Loucy (cell line): ENCODE measurements around the gene PRPH.

Source experiments
- H2AFZ ChIP-seq: fragments of 200-600 bp; sonication (generic); 2 replicates; pipeline ENCODE4 v1.6.0; 2016; ENCODE audit warnings: antibody characterized with exemption, mild to moderate bottlenecking, low read length, moderate library complexity
- H3F3A ChIP-seq: fragments of 200-600 bp; 2 replicates; pipeline ENCODE4 v1.6.0; 2016; ENCODE audit warnings: antibody characterized with exemption, low read depth, mild to moderate bottlenecking
- H3K27me3 ChIP-seq: fragments of 200-600 bp; sonication (generic); 2 replicates; pipeline ENCODE4 v1.6.1; 2014; ENCODE audit warnings: low read length, mild to moderate bottlenecking; ENCODE audit not compliant: insufficient read depth, poor library complexity, severe bottlenecking
- H3K36me3 ChIP-seq: fragments of 200-600 bp; sonication (generic); 2 replicates; pipeline ENCODE4 v1.6.1; 2016; ENCODE audit warnings: low read length; ENCODE audit not compliant: insufficient read depth
- H3K4me1 ChIP-seq: fragments of 200-600 bp; sonication (generic); 2 replicates; pipeline ENCODE4 v1.5.1; 2014; ENCODE audit warnings: low read length, mild to moderate bottlenecking; ENCODE audit not compliant: insufficient read depth, poor library complexity, severe bottlenecking
- H3K4me2 ChIP-seq: fragments of 200-600 bp; sonication (generic); 2 replicates; pipeline ENCODE4 v1.6.0; 2014; ENCODE audit warnings: antibody characterized with exemption, low read length, low read depth, mild to moderate bottlenecking; ENCODE audit not compliant: poor library complexity, severe bottlenecking
- H3K4me3 ChIP-seq: fragments of 200-600 bp; sonication (generic); 2 replicates; pipeline ENCODE4 v1.5.1; 2014; ENCODE audit warnings: low read length, mild to moderate bottlenecking, mixed read lengths; ENCODE audit not compliant: poor library complexity, severe bottlenecking
- H3K79me2 ChIP-seq: fragments of 200-600 bp; sonication (generic); 2 replicates; pipeline ENCODE4 v1.6.1; 2014; ENCODE audit warnings: low read length; ENCODE audit not compliant: insufficient read depth
- H3K9ac ChIP-seq: fragments of 200-600 bp; sonication (generic); 2 replicates; pipeline ENCODE4 v1.6.0; 2014; ENCODE audit warnings: mild to moderate bottlenecking, low read depth, low read length, moderate library complexity; ENCODE audit not compliant: poor library complexity, severe bottlenecking
- H3K9me2 ChIP-seq: fragments of 200-600 bp; sonication (generic); replicated peaks from 2 replicates; pipeline ENCODE4 v1.6.1; 2016; ENCODE audit warnings: low read depth, low read length, mixed read lengths
- H3K9me3 ChIP-seq: fragments of 200-600 bp; sonication (generic); 2 replicates; pipeline ENCODE4 v1.6.1; 2014; ENCODE audit warnings: mild to moderate bottlenecking, antibody characterized with exemption, low read length, low read depth; ENCODE audit not compliant: insufficient read depth
- H4K20me1 ChIP-seq: fragments of 200-600 bp; sonication (generic); 2 replicates; pipeline ENCODE4 v1.6.0; 2014; ENCODE audit warnings: antibody characterized with exemption, low read length, mild to moderate bottlenecking; ENCODE audit not compliant: insufficient read depth, poor library complexity, severe bottlenecking
- CTCF ChIP-seq: fragments of 200-600 bp; sonication (generic); conservative IDR thresholded peaks from 2 replicates; pipeline ENCODE4 v1.5.1; 2014; ENCODE audit warnings: mild to moderate bottlenecking, antibody characterized with exemption, low read length
- EZH2phosphoT487 ChIP-seq: fragments of 200-600 bp; IDR thresholded peaks from 2 replicates; pipeline ENCODE4 v1.6.1; 2018; ENCODE audit warnings: antibody characterized with exemption, mild to moderate bottlenecking, moderate library complexity, borderline replicate concordance

Gene PRPH

DNA sequence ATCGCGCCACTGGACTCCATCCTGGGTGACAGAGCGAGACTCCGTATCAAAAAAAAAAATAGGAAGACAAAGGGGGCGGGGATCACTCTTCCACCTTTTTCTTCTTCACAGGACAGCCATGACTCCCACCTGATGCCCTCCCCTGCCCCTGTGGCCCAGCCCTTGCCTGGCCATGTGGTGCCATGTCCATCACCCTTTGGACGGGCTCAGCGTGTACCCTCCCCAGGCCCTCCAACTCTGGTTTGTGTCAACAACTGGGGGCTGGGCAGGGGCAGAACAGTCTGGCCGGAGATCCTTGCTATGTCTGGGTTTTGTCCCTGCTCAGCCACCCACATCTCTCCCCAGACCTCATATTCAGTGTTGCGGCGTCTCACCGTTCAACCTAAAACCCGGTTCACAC, 33.9 kb downstream of the PRPH start:
- Histone ChIP-seq H3K4me2 (no peak overlapping the region), H2AFZ (no peak overlapping the region), H3K4me1 (peaks cover 12% of the 10 kb centered on the region), H3K9me2 (no peaks in the 10 kb centered on the region), H3K27me3 (no peaks in the 10 kb centered on the region), H3K79me2 (peaks cover 36% of the 10 kb centered on the region), H3K9ac (no peak overlapping the region), H3K4me3 (no peak overlapping the region), H3F3A (no peaks in the 10 kb centered on the region), H3K36me3 (peaks cover 41% of the 10 kb centered on the region; the same call in 1 of the 2 replicates), H3K9me3 (no peaks in the 10 kb centered on the region), H4K20me1 (peaks cover 5% of the 10 kb centered on the region)
- no peak for TF ChIP-seq EZH2phosphoT487

- no peak overlapping the region for H3K9ac ChIP-seq
- H3K27me3 ChIP-seq = no peaks in the 10 kb centered on the region
- peaks cover 41% of the 10 kb centered on the region; the same call in 1 of the 2 replicates for H3K36me3 ChIP-seq
These were observed 35.2 kb downstream of the PRPH start for GRCh38 chr12:49330032-49330619.

DNA sequence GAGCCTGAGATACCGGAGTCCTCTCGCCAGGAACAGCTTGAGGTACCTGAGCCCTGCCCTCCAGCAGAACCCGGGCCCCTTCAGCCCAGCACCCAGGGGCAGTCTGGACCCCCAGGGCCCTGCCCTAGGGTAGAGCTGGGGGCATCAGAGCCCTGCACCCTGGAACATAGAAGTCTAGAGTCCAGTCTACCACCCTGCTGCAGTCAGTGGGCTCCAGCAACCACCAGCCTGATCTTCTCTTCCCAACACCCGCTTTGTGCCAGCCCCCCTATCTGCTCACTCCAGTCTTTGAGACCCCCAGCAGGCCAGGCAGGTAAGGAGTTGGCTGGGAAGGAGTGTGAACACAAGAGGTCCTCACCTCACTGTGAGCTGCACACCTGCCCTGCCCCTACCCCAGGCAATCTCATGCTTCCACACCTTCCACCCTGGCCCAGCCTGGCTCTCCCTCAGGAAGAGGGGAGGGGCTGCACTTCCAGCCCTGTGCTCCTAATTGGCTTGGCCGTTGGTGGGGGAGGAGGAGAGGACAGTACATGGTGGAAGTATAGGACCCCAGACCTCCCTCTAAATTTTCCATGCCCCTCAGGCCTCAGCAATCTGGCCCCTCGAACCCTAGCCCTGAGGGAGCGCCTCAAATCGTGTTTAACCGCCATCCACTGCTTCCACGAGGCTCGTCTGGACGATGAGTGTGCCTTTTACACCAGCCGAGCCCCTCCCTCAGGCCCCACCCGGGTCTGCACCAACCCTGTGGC, 35.9 kb downstream of the PRPH start:
- Histone ChIP-seq H3K79me2 (peaks cover 17% of the 10 kb centered on the region), H3K9ac (no peak overlapping the region), H3K4me3 (no peak overlapping the region), H3K27me3 (no peaks in the 10 kb centered on the region), H3K9me2 (no peaks in the 10 kb centered on the region), H2AFZ (no peak overlapping the region), H3K36me3 (peaks cover 40% of the 10 kb centered on the region; the same call in 1 of the 2 replicates), H3K4me1 (peaks cover 2% of the 10 kb centered on the region), H4K20me1 (peaks cover under 1% of the 10 kb centered on the region), H3F3A (no peaks in the 10 kb centered on the region), H3K4me2 (no peak overlapping the region), H3K9me3 (no peaks in the 10 kb centered on the region)
- no peak for TF ChIP-seq CTCF
- TF ChIP-seq EZH2phosphoT487 = no peak

More at GRCh38 chr12:49330032-49330619, 35.2 kb downstream of the PRPH start:
- Histone ChIP-seq H3K4me1 (peaks cover 8% of the 10 kb centered on the region), H4K20me1 (peaks cover 5% of the 10 kb centered on the region), H3K9me3 (no peaks in the 10 kb centered on the region), H3F3A (no peaks in the 10 kb centered on the region), H3K4me3 (no peak overlapping the region), H3K79me2 (peaks cover 23% of the 10 kb centered on the region), H3K9me2 (no peaks in the 10 kb centered on the region), H2AFZ (no peak overlapping the region), H3K4me2 (no peak overlapping the region)
- TF ChIP-seq CTCF = no peak
- TF ChIP-seq EZH2phosphoT487 = no peak
